Measurements from ENCODE around the gene ITPKC.

ITPKC gene

DNA sequence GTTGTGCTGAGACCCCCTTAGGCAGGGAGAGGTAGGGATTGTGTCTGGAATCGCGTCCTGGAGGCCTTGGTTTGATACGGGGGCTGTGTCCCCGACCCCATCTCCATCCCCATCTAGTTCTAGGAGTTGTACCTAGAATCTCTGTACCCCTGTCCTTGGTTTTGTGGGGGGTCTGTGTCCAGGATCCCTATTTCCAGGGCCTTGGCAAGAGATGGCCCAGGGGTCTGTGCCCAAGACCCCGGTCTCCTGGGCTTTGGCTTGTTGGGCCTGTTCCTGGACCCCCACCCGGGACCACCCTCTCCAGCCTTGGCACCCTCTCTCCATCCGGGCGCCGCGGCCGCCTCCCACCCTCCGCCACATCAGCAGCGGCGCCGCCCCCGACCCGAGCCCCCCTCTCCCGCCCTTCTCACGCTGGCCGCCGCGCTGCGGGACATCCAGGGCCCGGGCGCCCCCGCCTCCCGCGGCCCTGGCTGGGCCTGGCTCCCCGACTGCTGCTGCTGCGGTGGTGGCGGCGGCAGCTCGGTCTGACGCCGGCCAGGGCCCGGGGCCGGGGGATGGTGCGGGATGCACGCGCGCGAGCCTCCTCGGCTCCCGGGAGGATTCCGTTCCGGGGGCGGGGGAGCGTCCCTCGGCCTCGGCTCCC is 26.7 kb upstream of the ITPKC start, which contains the start of gene NUMBL:
TSS of gene NUMBL (minus strand) at position 602 of the 643 bp plus-strand sequence. CDS start at position 434, 168 bp downstream.
- no peak for TF ChIP-seq Cebpa-rat (IDR thresholded peaks at IDR 0.05)
- H3K9me3 ChIP-seq = no peaks in the 10 kb centered on the region
- H3K4me1 ChIP-seq = peaks cover 36% of the 10 kb centered on the region
- no peaks in the 10 kb centered on the region for H4K20me1 ChIP-seq
- H3K36me3 ChIP-seq = peaks cover 44% of the 10 kb centered on the region
- peak within 1 kb of the TSS; percentile 87 for H3K27ac ChIP-seq
- H3K4me3 ChIP-seq = peak within 1 kb of the TSS; percentile 77
- peak within 1 kb of the TSS; percentile 81 for H3K9ac ChIP-seq
- H3K4me2 ChIP-seq = peak within 1 kb of the TSS; percentile 98
- H3K27me3 ChIP-seq = no peaks in the 10 kb centered on the region

DNA sequence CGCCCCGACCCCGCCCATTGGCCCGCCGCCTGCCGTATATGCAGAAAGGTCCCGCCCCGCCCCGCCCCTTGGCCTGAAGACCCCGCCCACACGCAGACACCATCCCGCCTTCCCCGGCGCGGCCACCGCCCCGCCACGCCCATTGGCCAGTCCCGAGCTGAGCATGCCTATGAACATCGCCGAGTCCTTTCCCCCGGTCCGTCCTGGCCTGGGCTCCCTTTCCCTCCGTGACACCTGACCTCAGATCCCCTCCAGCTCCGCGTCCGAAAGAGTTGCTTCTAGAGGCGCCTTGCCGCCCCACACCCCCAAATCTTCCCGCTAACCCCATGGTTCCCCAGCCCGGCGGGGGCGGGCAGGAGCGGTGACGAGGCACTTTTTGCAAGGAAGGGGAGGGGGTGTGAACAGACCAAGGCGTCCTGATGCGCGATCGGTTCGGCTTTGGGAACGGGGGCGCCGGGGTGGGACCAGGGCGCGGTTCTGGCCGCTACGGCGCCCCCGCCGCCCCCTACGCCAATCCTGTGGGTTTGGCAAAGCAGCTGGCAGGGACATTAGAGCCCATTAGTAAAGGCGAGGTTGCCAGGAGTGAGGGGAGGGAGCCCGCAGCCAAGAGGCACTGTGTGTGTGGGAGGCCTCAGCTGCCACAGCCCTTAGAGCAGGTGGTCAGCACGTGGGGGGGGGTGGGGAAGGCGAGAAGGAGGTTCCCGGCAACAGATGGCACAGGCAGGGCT is 26.1 kb upstream of the ITPKC start:
- H3K4me1 ChIP-seq = peaks cover 36% of the 10 kb centered on the region
- H3K36me3 ChIP-seq = peaks cover 44% of the 10 kb centered on the region
- H3K27ac ChIP-seq = peak overlapping the region; percentile 87
- TF ChIP-seq Cebpa-rat (IDR thresholded peaks at IDR 0.05) = no peak
- H3K4me2 ChIP-seq = peak overlapping the region; percentile 95
- peak overlapping the region; percentile 81 for H3K9ac ChIP-seq
- peak overlapping the region; percentile 77 for H3K4me3 ChIP-seq
- H3K9me3 ChIP-seq = no peaks in the 10 kb centered on the region
- no peaks in the 10 kb centered on the region for H4K20me1 ChIP-seq
- H3K27me3 ChIP-seq = no peaks in the 10 kb centered on the region

GRCh38 chr19:40691421-40692211 is 25.3 kb upstream of the ITPKC start:
- Histone ChIP-seq H3K9ac (peak overlapping the region; percentile 79; the same call in 1 of the 2 replicates), H3K27ac (peak overlapping the region; percentile 87)

GRCh38 chr19:40692212-40692551 is 24.7 kb upstream of the ITPKC start:
- no peaks in the 10 kb centered on the region for H3K9me3 ChIP-seq
- no peaks in the 10 kb centered on the region for H3K27me3 ChIP-seq
- H3K4me1 ChIP-seq = peaks cover 36% of the 10 kb centered on the region
- no peaks in the 10 kb centered on the region for H4K20me1 ChIP-seq
- H3K9ac ChIP-seq = no peak overlapping the region
- no peak for TF ChIP-seq Cebpa-rat (IDR thresholded peaks at IDR 0.05)
- H3K36me3 ChIP-seq = peaks cover 34% of the 10 kb centered on the region; the same call in 1 of the 2 replicates
- no peak overlapping the region for H3K4me2 ChIP-seq
- no peak overlapping the region for H3K4me3 ChIP-seq
- peak overlapping the region; percentile 87; the same call in 1 of the 2 replicates for H3K27ac ChIP-seq

More at GRCh38 chr19:40691421-40692211, 25.3 kb upstream of the ITPKC start:
- Histone ChIP-seq H3K27me3 (no peaks in the 10 kb centered on the region), H4K20me1 (no peaks in the 10 kb centered on the region), H3K9me3 (no peaks in the 10 kb centered on the region), H3K36me3 (peaks cover 40% of the 10 kb centered on the region; the same call in 1 of the 2 replicates), H3K4me3 (peak overlapping the region; percentile 77), H3K4me2 (peak overlapping the region; percentile 95), H3K4me1 (peaks cover 36% of the 10 kb centered on the region)
- TF ChIP-seq Cebpa-rat (IDR thresholded peaks at IDR 0.05) = no peak

DNA sequence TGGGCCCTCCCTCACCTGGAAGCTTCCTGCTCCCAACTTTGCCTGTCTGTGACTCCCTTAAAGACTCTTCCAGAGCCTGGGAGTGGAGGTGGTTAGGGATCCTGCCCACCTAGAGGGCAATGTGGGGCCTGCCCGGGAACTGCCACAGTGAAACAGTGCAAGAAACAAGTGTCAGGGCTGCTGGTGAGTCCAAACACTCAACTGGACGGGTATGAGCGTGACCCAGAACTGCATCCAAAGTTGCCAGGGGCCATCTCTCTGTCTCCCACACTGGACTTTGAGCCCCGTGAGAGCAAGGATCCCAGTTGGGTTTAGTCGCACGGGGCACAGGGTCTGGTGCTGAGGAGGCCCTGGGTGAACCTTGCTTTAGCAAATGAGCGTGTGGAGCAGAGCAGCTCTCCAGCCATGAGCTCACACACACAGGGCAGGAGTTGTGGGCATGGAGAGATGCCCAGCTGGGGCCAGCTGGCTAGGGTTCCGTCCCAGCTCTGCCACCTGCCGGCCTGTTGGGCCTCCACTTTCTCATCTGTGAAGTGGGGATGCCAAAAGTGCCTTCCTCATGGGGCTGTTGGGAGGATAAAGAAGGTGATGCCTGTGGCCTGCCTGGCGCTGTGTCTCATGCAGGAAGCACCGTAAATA is 23.6 kb upstream of the ITPKC start:
- TF ChIP-seq Cebpa-rat (IDR thresholded peaks at IDR 0.05) = no peak
- Histone ChIP-seq H3K36me3 (peaks cover 34% of the 10 kb centered on the region; the same call in 1 of the 2 replicates), H3K27ac (0 out of 2 replicates have a peak overlapping the region, but pooled peaks have one; percentile 6), H3K4me1 (peaks cover 33% of the 10 kb centered on the region), H4K20me1 (no peaks in the 10 kb centered on the region), H3K4me2 (no peak overlapping the region), H3K9ac (no peak overlapping the region), H3K4me3 (no peak overlapping the region), H3K27me3 (no peaks in the 10 kb centered on the region), H3K9me3 (no peaks in the 10 kb centered on the region)

GRCh38 chr19:40693896-40694295 is 23.0 kb upstream of the ITPKC start:
- Histone ChIP-seq H3K4me2 (no peak overlapping the region), H3K36me3 (peaks cover 34% of the 10 kb centered on the region; the same call in 1 of the 2 replicates), H3K4me1 (peaks cover 27% of the 10 kb centered on the region), H3K4me3 (no peak overlapping the region), H3K27ac (no peak overlapping the region), H3K27me3 (no peaks in the 10 kb centered on the region), H3K9me3 (no peaks in the 10 kb centered on the region), H4K20me1 (no peaks in the 10 kb centered on the region), H3K9ac (no peak overlapping the region)
- no peak for TF ChIP-seq Cebpa-rat (IDR thresholded peaks at IDR 0.05)

- no peaks in the 10 kb centered on the region for H3K9me3 ChIP-seq
- no peaks in the 10 kb centered on the region for H3K27me3 ChIP-seq
- H3K4me3 ChIP-seq = no peak overlapping the region
- H3K27ac ChIP-seq = no peak overlapping the region
- H4K20me1 ChIP-seq = no peaks in the 10 kb centered on the region
- H3K36me3 ChIP-seq = peaks cover 49% of the 10 kb centered on the region
- H3K4me1 ChIP-seq = peaks cover 13% of the 10 kb centered on the region
- no peak for TF ChIP-seq Cebpa-rat (IDR thresholded peaks at IDR 0.05)
- H3K4me2 ChIP-seq = no peak overlapping the region
- H3K9ac ChIP-seq = no peak overlapping the region
Observed at GRCh38 chr19:40695881-40696280, 21.0 kb upstream of the ITPKC start.

GRCh38 chr19:40697007-40697406 is 19.9 kb upstream of the ITPKC start:
- Histone ChIP-seq H3K27me3 (no peaks in the 10 kb centered on the region), H3K4me2 (no peak overlapping the region), H3K27ac (no peak overlapping the region), H3K9me3 (no peaks in the 10 kb centered on the region), H3K9ac (no peak overlapping the region), H3K4me3 (no peak overlapping the region), H4K20me1 (no peaks in the 10 kb centered on the region), H3K4me1 (peaks cover 1% of the 10 kb centered on the region), H3K36me3 (peaks cover 60% of the 10 kb centered on the region)
- no peak for TF ChIP-seq Cebpa-rat (IDR thresholded peaks at IDR 0.05)

DNA sequence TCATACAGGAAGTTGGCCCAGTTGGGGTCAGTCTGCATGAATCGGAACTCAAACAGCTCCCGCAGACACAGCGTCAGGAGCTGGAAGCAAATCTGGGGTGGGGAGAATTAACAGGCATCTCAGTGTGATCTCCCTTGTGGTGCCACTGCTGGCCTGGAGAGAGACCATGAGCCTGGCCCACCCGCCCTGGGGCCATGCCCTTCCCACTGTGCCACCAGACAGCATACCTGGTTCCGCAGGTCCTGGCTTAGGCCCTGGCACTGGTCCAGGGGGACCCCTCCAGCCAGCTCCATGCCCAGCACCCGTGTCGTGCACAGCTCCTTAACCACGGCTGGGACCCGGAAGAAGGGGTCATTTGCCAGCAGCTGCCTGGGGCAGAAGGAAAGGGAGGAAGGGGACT is 16.8 kb upstream of the ITPKC start:
- TF ChIP-seq Cebpa-rat (IDR thresholded peaks at IDR 0.05) = no peak
- no peak overlapping the region for H3K4me3 ChIP-seq
- no peak overlapping the region for H3K9ac ChIP-seq
- no peaks in the 10 kb centered on the region for H3K27me3 ChIP-seq
- H3K9me3 ChIP-seq = no peaks in the 10 kb centered on the region
- H3K27ac ChIP-seq = no peak overlapping the region
- no peak overlapping the region for H3K4me2 ChIP-seq
- no peaks in the 10 kb centered on the region for H3K4me1 ChIP-seq
- no peaks in the 10 kb centered on the region for H4K20me1 ChIP-seq
- peaks cover 67% of the 10 kb centered on the region for H3K36me3 ChIP-seq

All from BLaER1 (cell line).